GM12892 (cell line): ENCODE measurements around the gene ZNF165.

Experiments
- POLR2A ChIP-seq: IDR thresholded peaks from 2 replicates; pipeline ENCODE4 v1.6.1; 2011; ENCODE audit warnings: low read depth, low read length, control low read depth
- POLR2AphosphoS5 ChIP-seq: IDR thresholded peaks from 2 replicates; pipeline ENCODE4 v1.6.1; 2011; ENCODE audit warnings: low read depth, low read length, control low read depth
- TAF1 ChIP-seq: IDR thresholded peaks from 2 replicates; pipeline ENCODE4 v1.6.1; 2011; ENCODE audit warnings: low read depth, mild to moderate bottlenecking, control low read depth, low read length, borderline replicate concordance

- TF ChIP-seq POLR2A (no peak), TAF1 (no peak), POLR2AphosphoS5 (no peak)
Observed at GRCh38 chr6:28078050-28078449, 2.3 kb upstream of the ZNF165 start.
